WTC11 (cell line): ENCODE measurements around the gene OSBPL10. TPM values are rescaled to one million over a fixed set of nuclear protein-coding genes. Genes with fewer than 3 reads are reported as not detected.

Source experiments
- ATAC-seq: fragments of 200-7000 bp; cut with Tn5 transposase; 2 replicates; pipeline ENCODE4 v1.10.0; 2021; ENCODE audit warnings: mild to moderate bottlenecking, moderate library complexity
- CTCF ChIA-PET: fragments of 300-600 bp; sonication (Branson Sonifier 250); formaldehyde crosslinking; loops from one replicate; lab custom pipeline; 2021; ENCODE audit warnings: antibody characterized with exemption; lab: Charles Lee
- POLR2A ChIA-PET: fragments of 350-600 bp; sonication (Branson Sonifier 250); formaldehyde crosslinking; loops from one replicate; lab custom pipeline; 2021; ENCODE audit warnings: antibody characterized with exemption; lab: Charles Lee
- DNase-seq: peaks from one replicate; pipeline ENCODE4 v3.0.0; 2021; ENCODE audit warnings: low spot score
- H3K27ac Mint-ChIP-seq: 2 replicates; pipeline ENCODE4 v1.8.0; 2021; ENCODE audit warnings: mixed read lengths
- H3K27me3 Mint-ChIP-seq: 2 replicates; pipeline ENCODE4 v1.8.0; 2021; ENCODE audit warnings: low read depth, mild to moderate bottlenecking, moderate library complexity, mixed read lengths
- H3K36me3 Mint-ChIP-seq: 2 replicates; pipeline ENCODE4 v1.8.0; 2021; ENCODE audit warnings: mixed read lengths
- H3K4me1 Mint-ChIP-seq: 2 replicates; pipeline ENCODE4 v1.8.0; 2022; ENCODE audit warnings: mixed read lengths
- H3K4me3 Mint-ChIP-seq: 2 replicates; pipeline ENCODE4 v1.8.0; 2021; ENCODE audit warnings: mild to moderate bottlenecking, moderate library complexity, mixed read lengths
- H3K9me3 Mint-ChIP-seq: 2 replicates; pipeline ENCODE4 v1.8.0; 2021; ENCODE audit warnings: mixed read lengths
- AR ChIP-seq: fragments of 250-450 bp; sonication (Bioruptor Pico); IDR thresholded peaks from 2 replicates; pipeline ENCODE4 v1.9.0; 2021; ENCODE audit warnings: mild to moderate bottlenecking
- ATF3 ChIP-seq: sonication (generic); formaldehyde crosslinking; conservative IDR thresholded peaks from 2 replicates; pipeline ENCODE4 v1.8.1; 2022; ENCODE audit warnings: mild to moderate bottlenecking, missing genetic modification reagents
- E2F1 ChIP-seq: sonication (generic); formaldehyde crosslinking; IDR thresholded peaks from 2 replicates; pipeline ENCODE4 v1.8.0; 2022; ENCODE audit warnings: mild to moderate bottlenecking, missing genetic modification reagents
- E2F5 ChIP-seq: sonication (generic); formaldehyde crosslinking; IDR thresholded peaks from 2 replicates; pipeline ENCODE4 v1.8.1; 2022; ENCODE audit warnings: mild to moderate bottlenecking, moderate library complexity, missing genetic modification reagents
- ETV6 ChIP-seq: sonication (generic); formaldehyde crosslinking; IDR thresholded peaks from 2 replicates; pipeline ENCODE4 v1.8.1; 2022; ENCODE audit warnings: mild to moderate bottlenecking, missing genetic modification reagents
- GRHL2 ChIP-seq: fragments of 250-450 bp; sonication (Bioruptor Pico); IDR thresholded peaks from 2 replicates; pipeline ENCODE4 v1.8.0; 2022; ENCODE audit warnings: mild to moderate bottlenecking, moderate library complexity; ENCODE audit not compliant: insufficient replicate concordance, severe bottlenecking
- HMGA2 ChIP-seq: fragments of 250-450 bp; sonication (Bioruptor Pico); IDR thresholded peaks from 2 replicates; pipeline ENCODE4 v1.4.0; 2021; ENCODE audit warnings: mild to moderate bottlenecking, moderate library complexity
- IRF1 ChIP-seq: sonication (generic); formaldehyde crosslinking; IDR thresholded peaks from 2 replicates; pipeline ENCODE4 v1.8.0; 2023; ENCODE audit warnings: missing genetic modification reagents
- NFYB ChIP-seq: sonication (generic); formaldehyde crosslinking; conservative IDR thresholded peaks from 2 replicates; pipeline ENCODE4 v1.8.0; 2022; ENCODE audit warnings: low read depth, missing genetic modification reagents
- NR1H2 ChIP-seq: sonication (generic); formaldehyde crosslinking; IDR thresholded peaks from 2 replicates; pipeline ENCODE4 v1.9.0; 2021; ENCODE audit warnings: mild to moderate bottlenecking, moderate library complexity, missing genetic modification reagents
- PREB ChIP-seq: sonication (generic); formaldehyde crosslinking; IDR thresholded peaks from 2 replicates; pipeline ENCODE4 v1.8.1; 2022; ENCODE audit warnings: mild to moderate bottlenecking, missing genetic modification reagents, moderate library complexity, borderline replicate concordance
- RORB ChIP-seq: fragments of 250-450 bp; sonication (Bioruptor Pico); IDR thresholded peaks from 2 replicates; pipeline ENCODE4 v1.9.0; 2021; ENCODE audit warnings: mild to moderate bottlenecking
- TCF7 ChIP-seq: sonication (generic); formaldehyde crosslinking; IDR thresholded peaks from 2 replicates; pipeline ENCODE4 v1.8.0; 2022; ENCODE audit warnings: mild to moderate bottlenecking, low read depth, missing genetic modification reagents, moderate library complexity
- TEAD4 ChIP-seq: sonication (generic); formaldehyde crosslinking; IDR thresholded peaks from 2 replicates; pipeline ENCODE4 v1.8.0; 2022; ENCODE audit warnings: mild to moderate bottlenecking, missing genetic modification reagents
- USF2 ChIP-seq: sonication (generic); formaldehyde crosslinking; IDR thresholded peaks from 2 replicates; pipeline ENCODE4 v1.8.1; 2023; ENCODE audit warnings: mild to moderate bottlenecking, missing genetic modification reagents, moderate library complexity
- ZNF138 ChIP-seq: sonication (generic); formaldehyde crosslinking; conservative IDR thresholded peaks from 2 replicates; pipeline ENCODE4 v1.8.1; 2022; ENCODE audit warnings: mild to moderate bottlenecking, moderate library complexity, missing genetic modification reagents
- ZNF232 ChIP-seq: sonication (generic); formaldehyde crosslinking; IDR thresholded peaks from 2 replicates; pipeline ENCODE4 v1.8.0; 2022; ENCODE audit warnings: mild to moderate bottlenecking, missing genetic modification reagents
- ZNF281 ChIP-seq: sonication (generic); formaldehyde crosslinking; IDR thresholded peaks from 2 replicates; pipeline ENCODE4 v1.8.0; 2023; ENCODE audit warnings: mild to moderate bottlenecking, missing genetic modification reagents
- ZNF396 ChIP-seq: fragments of 250-450 bp; sonication (Bioruptor Pico); IDR thresholded peaks from 2 replicates; pipeline ENCODE4 v1.8.0; 2021; ENCODE audit warnings: mild to moderate bottlenecking, moderate library complexity, borderline replicate concordance
- ZNF671 ChIP-seq: fragments of 250-450 bp; sonication (Bioruptor Pico); IDR thresholded peaks from 2 replicates; pipeline ENCODE4 v1.8.0; 2021; ENCODE audit warnings: mild to moderate bottlenecking
- total RNA-seq: library from RNA; stranded (reverse); gene quantifications from 3 replicates; pipeline ENCODE4 v1.2.3, GENCODE V29; 2021

The OSBPL10 gene
- total RNA-seq, 1 experiment from 2014 or later: 84.1 TPM

- DNase-seq: no peak
- Mint-ChIP-seq H3K36me3 (peaks cover 25% of the 10 kb centered on the region), H3K9me3 (no peaks in the 10 kb centered on the region), H3K4me1 (peaks cover 20% of the 10 kb centered on the region), H3K4me3 (no peak overlapping the region), H3K27me3 (no peaks in the 10 kb centered on the region), H3K27ac (no peak overlapping the region; the same call in 1 of the 2 replicates)
- ATAC-seq: peak; percentile 46
- ChIA-PET CTCF (interaction anchor here (0.7 to 1.7 kb wide), 4 partner anchors 10 to 142 kb away, joined by 3 to 6 read pairs (median 4); no protein-coding TSS in a partner anchor), POLR2A (interaction anchor here (0.6 kb wide), 1 partner anchor 670 kb away, joined by 3 read pairs; no protein-coding TSS in a partner anchor)
- TF ChIP-seq ZNF396 (CRISPR knock-in tag) (no peak), GRHL2 (CRISPR knock-in tag) (no peak), NFYB (CRISPR knock-in tag) (no peak), ZNF138 (CRISPR knock-in tag) (no peak), USF2 (CRISPR knock-in tag) (no peak), IRF1 (no peak), E2F1 (CRISPR knock-in tag) (no peak), ZNF671 (no peak), RORB (no peak), ATF3 (CRISPR knock-in tag) (no peak), TCF7 (CRISPR knock-in tag) (no peak), ETV6 (CRISPR knock-in tag) (no peak), NR1H2 (CRISPR knock-in tag) (no peak), PREB (CRISPR knock-in tag) (no peak), HMGA2 (CRISPR knock-in tag) (no peak), ZNF232 (CRISPR knock-in tag) (no peak)
Measured at GRCh38 chr3:31704591-31705179, 276.4 kb downstream of the OSBPL10 start.

- Mint-ChIP-seq H3K4me3 (no peak overlapping the region), H3K27me3 (no peaks in the 10 kb centered on the region), H3K27ac (no peak overlapping the region), H3K9me3 (no peaks in the 10 kb centered on the region), H3K4me1 (peaks cover 20% of the 10 kb centered on the region), H3K36me3 (peaks cover 30% of the 10 kb centered on the region)
- no peak for DNase-seq
- ChIA-PET POLR2A (interaction anchor here (0.6 kb wide), 1 partner anchor 670 kb away, joined by 3 read pairs; no protein-coding TSS in a partner anchor), CTCF (interaction anchor here (0.7 to 1.7 kb wide), 4 partner anchors 9 to 142 kb away, joined by 3 to 6 read pairs (median 4); no protein-coding TSS in a partner anchor)
- no peak for ATAC-seq
- TF ChIP-seq AR (CRISPR knock-in tag) (no peak), TEAD4 (CRISPR knock-in tag) (no peak), E2F1 (CRISPR knock-in tag) (no peak), E2F5 (CRISPR knock-in tag) (no peak), ZNF281 (CRISPR knock-in tag) (no peak)
Measured at GRCh38 chr3:31704156-31704555, 276.9 kb downstream of the OSBPL10 start.
